Measurements from ENCODE around the gene JMJD6. TPM values are rescaled to one million over a fixed set of nuclear protein-coding genes. Genes with fewer than 3 reads are reported as not detected.

The JMJD6 gene
- total and polyA plus RNA-seq, 2 donors from 2014 or later: 23.6 to 34.3 TPM

- Histone ChIP-seq H3K27ac (ENCODE audit: low read depth in 2 of 2, low read length in 2 of 2) (no peak overlapping the region), H3K4me3 (ENCODE audit: low read length in 3 of 3) (no peak overlapping the region), H3K9ac (ENCODE audit: low read length in 3 of 3) (no peak overlapping the region), H3K36me3 (ENCODE audit: control insufficient read depth in 2 of 3, insufficient read depth in 3 of 3, low read length in 3 of 3) (peaks cover 0 to 5% (median 0%) of the 10 kb centered on the region in 3 donors), H3K4me1 (ENCODE audit: control insufficient read depth in 2 of 3, insufficient read depth in 2 of 3, low read depth in 1 of 3, low read length in 3 of 3) (no peaks in the 10 kb centered on the region), H3K27me3 (ENCODE audit: control insufficient read depth, insufficient read depth, low read length) (no peaks in the 10 kb centered on the region), H3K9me3 (ENCODE audit: control insufficient read depth in 2 of 3, insufficient read depth in 1 of 3, low read length in 3 of 3) (no peaks in the 10 kb centered on the region)
- DNase-seq (no peak), FAIRE-seq (no peak)
- intact Hi-C loops (cut with DNase I): no loop called here
- TF ChIP-seq, protein P1, sequence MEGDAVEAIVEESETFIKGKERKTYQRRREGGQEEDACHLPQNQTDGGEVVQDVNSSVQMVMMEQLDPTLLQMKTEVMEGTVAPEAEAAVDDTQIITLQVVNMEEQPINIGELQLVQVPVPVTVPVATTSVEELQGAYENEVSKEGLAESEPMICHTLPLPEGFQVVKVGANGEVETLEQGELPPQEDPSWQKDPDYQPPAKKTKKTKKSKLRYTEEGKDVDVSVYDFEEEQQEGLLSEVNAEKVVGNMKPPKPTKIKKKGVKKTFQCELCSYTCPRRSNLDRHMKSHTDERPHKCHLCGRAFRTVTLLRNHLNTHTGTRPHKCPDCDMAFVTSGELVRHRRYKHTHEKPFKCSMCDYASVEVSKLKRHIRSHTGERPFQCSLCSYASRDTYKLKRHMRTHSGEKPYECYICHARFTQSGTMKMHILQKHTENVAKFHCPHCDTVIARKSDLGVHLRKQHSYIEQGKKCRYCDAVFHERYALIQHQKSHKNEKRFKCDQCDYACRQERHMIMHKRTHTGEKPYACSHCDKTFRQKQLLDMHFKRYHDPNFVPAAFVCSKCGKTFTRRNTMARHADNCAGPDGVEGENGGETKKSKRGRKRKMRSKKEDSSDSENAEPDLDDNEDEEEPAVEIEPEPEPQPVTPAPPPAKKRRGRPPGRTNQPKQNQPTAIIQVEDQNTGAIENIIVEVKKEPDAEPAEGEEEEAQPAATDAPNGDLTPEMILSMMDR (IDR thresholded peaks at IDR 0.05; ENCODE audit: borderline replicate concordance, extremely low read depth, insufficient read depth): no peak
Observed at GRCh38 chr17:76753061-76753961, 26.9 kb upstream of the JMJD6 start.

- Histone ChIP-seq H3K4me3 (ENCODE audit: low read length in 3 of 3) (no peak overlapping the region), H3K9ac (ENCODE audit: low read length in 3 of 3) (no peak overlapping the region), H3K36me3 (ENCODE audit: control insufficient read depth in 2 of 3, insufficient read depth in 3 of 3, low read length in 3 of 3) (peaks cover 0 to 3% (median 0%) of the 10 kb centered on the region in 3 donors), H3K27ac (ENCODE audit: low read depth in 2 of 2, low read length in 2 of 2) (no peak overlapping the region), H3K4me1 (ENCODE audit: control insufficient read depth in 2 of 3, insufficient read depth in 2 of 3, low read depth in 1 of 3, low read length in 3 of 3) (no peaks in the 10 kb centered on the region), H3K9me3 (ENCODE audit: control insufficient read depth in 2 of 3, insufficient read depth in 1 of 3, low read length in 3 of 3) (no peaks in the 10 kb centered on the region), H3K27me3 (ENCODE audit: control insufficient read depth, insufficient read depth, low read length) (no peaks in the 10 kb centered on the region)
- DNase-seq (no peak), FAIRE-seq (no peak)
- TF ChIP-seq, protein P1 (IDR thresholded peaks at IDR 0.05; ENCODE audit: borderline replicate concordance, extremely low read depth, insufficient read depth): no peak
- intact Hi-C loops (cut with DNase I): no loop called here
Observed at GRCh38 chr17:76752006-76752405, 25.6 kb upstream of the JMJD6 start.

DNA sequence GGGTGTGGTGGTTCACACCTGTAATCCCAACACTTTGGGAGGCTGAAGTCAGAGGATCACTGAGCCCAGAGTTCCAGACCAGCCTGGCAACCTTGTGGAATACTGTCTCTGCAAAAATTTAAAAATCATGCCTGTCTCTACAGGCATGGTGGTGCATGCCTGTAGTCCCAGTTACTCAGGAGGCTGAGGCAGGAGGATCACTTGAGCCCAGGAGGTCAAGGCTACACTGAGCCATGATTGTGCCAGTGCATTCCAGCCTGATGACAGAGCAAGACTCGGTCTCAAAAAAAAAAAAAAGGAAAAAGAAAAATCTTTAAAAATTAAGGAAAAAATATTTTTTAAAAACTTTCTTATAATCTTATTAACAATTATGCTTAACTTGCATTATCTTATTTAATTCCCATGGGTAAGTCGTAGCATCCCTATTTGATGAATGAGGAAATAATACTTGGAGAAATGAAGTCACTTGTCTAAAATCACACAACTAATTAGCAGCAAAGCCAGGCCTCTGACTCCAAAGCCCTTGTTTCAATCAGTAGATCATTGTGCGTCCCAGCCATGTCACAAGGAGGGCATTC is 25.1 kb upstream of the JMJD6 start:
- FAIRE-seq (no peak), DNase-seq (no peak)
- Histone ChIP-seq H3K9me3 (ENCODE audit: control insufficient read depth in 2 of 3, insufficient read depth in 1 of 3, low read length in 3 of 3) (no peaks in the 10 kb centered on the region), H3K27me3 (ENCODE audit: control insufficient read depth, insufficient read depth, low read length) (no peaks in the 10 kb centered on the region), H3K4me3 (ENCODE audit: low read length in 3 of 3) (no peak overlapping the region), H3K27ac (ENCODE audit: low read depth in 2 of 2, low read length in 2 of 2) (no peak overlapping the region), H3K4me1 (ENCODE audit: control insufficient read depth in 2 of 3, insufficient read depth in 2 of 3, low read depth in 1 of 3, low read length in 3 of 3) (no peaks in the 10 kb centered on the region), H3K9ac (ENCODE audit: low read length in 3 of 3) (no peak overlapping the region), H3K36me3 (ENCODE audit: control insufficient read depth in 2 of 3, insufficient read depth in 3 of 3, low read length in 3 of 3) (peaks cover 0 to 2% (median 1%) of the 10 kb centered on the region in 3 donors)
- TF ChIP-seq, protein P1 (IDR thresholded peaks at IDR 0.05; ENCODE audit: borderline replicate concordance, extremely low read depth, insufficient read depth): no peak
- intact Hi-C loops (cut with DNase I): no loop called here
